Measurements from ENCODE around the gene PLTP.

DNA sequence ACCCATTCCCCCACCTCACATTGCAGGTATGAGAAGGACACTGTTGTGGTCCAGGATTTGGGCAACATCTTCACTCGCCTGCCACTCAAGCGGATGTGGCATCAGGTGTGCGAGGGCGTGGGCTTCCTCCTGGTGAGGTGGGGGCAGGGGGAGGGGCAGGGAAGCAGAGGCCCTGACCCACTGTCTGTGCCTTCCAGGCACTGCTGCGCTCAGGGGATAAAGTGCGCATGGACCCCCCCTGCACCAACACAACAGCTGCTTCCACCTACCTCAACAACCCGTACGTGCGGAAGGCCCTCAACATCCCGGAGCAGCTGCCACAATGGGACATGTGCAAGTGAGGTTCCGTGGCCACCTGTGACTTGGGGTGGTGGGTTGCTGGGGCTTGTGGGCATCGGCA, 17.2 kb downstream of the PLTP start:
- TF ChIP-seq, protein P1, sequence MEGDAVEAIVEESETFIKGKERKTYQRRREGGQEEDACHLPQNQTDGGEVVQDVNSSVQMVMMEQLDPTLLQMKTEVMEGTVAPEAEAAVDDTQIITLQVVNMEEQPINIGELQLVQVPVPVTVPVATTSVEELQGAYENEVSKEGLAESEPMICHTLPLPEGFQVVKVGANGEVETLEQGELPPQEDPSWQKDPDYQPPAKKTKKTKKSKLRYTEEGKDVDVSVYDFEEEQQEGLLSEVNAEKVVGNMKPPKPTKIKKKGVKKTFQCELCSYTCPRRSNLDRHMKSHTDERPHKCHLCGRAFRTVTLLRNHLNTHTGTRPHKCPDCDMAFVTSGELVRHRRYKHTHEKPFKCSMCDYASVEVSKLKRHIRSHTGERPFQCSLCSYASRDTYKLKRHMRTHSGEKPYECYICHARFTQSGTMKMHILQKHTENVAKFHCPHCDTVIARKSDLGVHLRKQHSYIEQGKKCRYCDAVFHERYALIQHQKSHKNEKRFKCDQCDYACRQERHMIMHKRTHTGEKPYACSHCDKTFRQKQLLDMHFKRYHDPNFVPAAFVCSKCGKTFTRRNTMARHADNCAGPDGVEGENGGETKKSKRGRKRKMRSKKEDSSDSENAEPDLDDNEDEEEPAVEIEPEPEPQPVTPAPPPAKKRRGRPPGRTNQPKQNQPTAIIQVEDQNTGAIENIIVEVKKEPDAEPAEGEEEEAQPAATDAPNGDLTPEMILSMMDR (IDR thresholded peaks at IDR 0.05), result no peak
- TF ChIP-seq POLR2A (IDR thresholded peaks at IDR 0.05), result no peak

All from testis (tissue), 2 donors.